WTC11 (cell line): ENCODE results near the gene PNPT1. TPM values are rescaled to one million over a fixed set of nuclear protein-coding genes. Genes with fewer than 3 reads are reported as not detected.

Source experiments
- AFF4 ChIP-seq: sonication (generic); formaldehyde crosslinking; IDR thresholded peaks from 2 replicates; pipeline ENCODE4 v1.8.1; 2023; ENCODE audit warnings: mild to moderate bottlenecking, missing genetic modification reagents, borderline replicate concordance
- ATF1 ChIP-seq: sonication (generic); formaldehyde crosslinking; IDR thresholded peaks from 2 replicates; pipeline ENCODE4 v1.8.1; 2023; ENCODE audit warnings: mild to moderate bottlenecking, moderate library complexity, missing genetic modification reagents
- CREB1 ChIP-seq: sonication (generic); formaldehyde crosslinking; IDR thresholded peaks from 2 replicates; pipeline ENCODE4 v1.8.0; 2023; ENCODE audit warnings: mild to moderate bottlenecking, missing genetic modification reagents
- EMX1 ChIP-seq: fragments of 250-450 bp; sonication (Bioruptor Pico); IDR thresholded peaks from 2 replicates; pipeline ENCODE4 v1.8.0; 2021; ENCODE audit warnings: mild to moderate bottlenecking
- ESRRA ChIP-seq: sonication (generic); formaldehyde crosslinking; IDR thresholded peaks from 2 replicates; pipeline ENCODE4 v1.8.1; 2022; ENCODE audit warnings: mild to moderate bottlenecking, missing genetic modification reagents, borderline replicate concordance
- FOXP4 ChIP-seq: sonication (generic); formaldehyde crosslinking; IDR thresholded peaks from 2 replicates; pipeline ENCODE4 v1.8.0; 2022; ENCODE audit warnings: mild to moderate bottlenecking, missing genetic modification reagents
- GTF2I ChIP-seq: fragments of 250-450 bp; sonication (Bioruptor Pico); conservative IDR thresholded peaks from 2 replicates; pipeline ENCODE4 v1.4.0; 2021; ENCODE audit warnings: mild to moderate bottlenecking
- IRF2 ChIP-seq: sonication (generic); formaldehyde crosslinking; IDR thresholded peaks from 2 replicates; pipeline ENCODE4 v1.8.0; 2022; ENCODE audit warnings: low read depth, missing genetic modification reagents, borderline replicate concordance
- KAT7 ChIP-seq: sonication (generic); formaldehyde crosslinking; IDR thresholded peaks from 2 replicates; pipeline ENCODE4 v1.8.1; 2023; ENCODE audit warnings: missing genetic modification reagents, mild to moderate bottlenecking, borderline replicate concordance
- MAX ChIP-seq: sonication (generic); formaldehyde crosslinking; IDR thresholded peaks from 2 replicates; pipeline ENCODE4 v1.8.0; 2022; ENCODE audit warnings: mild to moderate bottlenecking, missing genetic modification reagents
- MYBL2 ChIP-seq: sonication (generic); formaldehyde crosslinking; IDR thresholded peaks from 2 replicates; pipeline ENCODE4 v1.8.1; 2023; ENCODE audit warnings: mild to moderate bottlenecking, moderate library complexity, missing genetic modification reagents
- PRDM15 ChIP-seq: sonication (generic); formaldehyde crosslinking; IDR thresholded peaks from 2 replicates; pipeline ENCODE4 v1.8.0; 2022; ENCODE audit warnings: missing genetic modification reagents
- PRRX2 ChIP-seq: fragments of 250-450 bp; sonication (Bioruptor Pico); IDR thresholded peaks from 2 replicates; pipeline ENCODE4 v1.8.0; 2021; ENCODE audit warnings: mild to moderate bottlenecking
- RORB ChIP-seq: fragments of 250-450 bp; sonication (Bioruptor Pico); IDR thresholded peaks from 2 replicates; pipeline ENCODE4 v1.9.0; 2021; ENCODE audit warnings: mild to moderate bottlenecking
- SP1 ChIP-seq: sonication (generic); formaldehyde crosslinking; conservative IDR thresholded peaks from 2 replicates; pipeline ENCODE4 v1.8.1; 2022; ENCODE audit warnings: missing genetic modification reagents
- TP53 ChIP-seq: sonication (generic); formaldehyde crosslinking; IDR thresholded peaks from 2 replicates; pipeline ENCODE4 v1.8.1; 2023; ENCODE audit warnings: mild to moderate bottlenecking, missing genetic modification reagents
- ZNF121 ChIP-seq: sonication (generic); formaldehyde crosslinking; IDR thresholded peaks from 2 replicates; pipeline ENCODE4 v1.8.0; 2023; ENCODE audit warnings: missing genetic modification reagents
- ZNF423 ChIP-seq: fragments of 250-450 bp; sonication (Bioruptor Pico); IDR thresholded peaks from 2 replicates; pipeline ENCODE4 v2.1.2; 2022; ENCODE audit warnings: mild to moderate bottlenecking, moderate library complexity
- total RNA-seq: library from RNA; stranded (reverse); gene quantifications from 3 replicates; pipeline ENCODE4 v1.2.3, GENCODE V29; 2021
- TF ChIP-seq, protein P1 (sequence below): sonication (generic); formaldehyde crosslinking; conservative IDR thresholded peaks from 2 replicates; pipeline ENCODE4 v1.8.1; 2023; ENCODE audit warnings: mild to moderate bottlenecking, low read depth, missing genetic modification reagents, moderate library complexity
- TF ChIP-seq, protein P2 (sequence below): sonication (generic); formaldehyde crosslinking; IDR thresholded peaks from 2 replicates; pipeline ENCODE4 v1.8.0; 2022; ENCODE audit warnings: mild to moderate bottlenecking, missing genetic modification reagents

Gene PNPT1
- total RNA-seq, 1 experiment from 2014 or later, result 44.9 TPM

DNA sequence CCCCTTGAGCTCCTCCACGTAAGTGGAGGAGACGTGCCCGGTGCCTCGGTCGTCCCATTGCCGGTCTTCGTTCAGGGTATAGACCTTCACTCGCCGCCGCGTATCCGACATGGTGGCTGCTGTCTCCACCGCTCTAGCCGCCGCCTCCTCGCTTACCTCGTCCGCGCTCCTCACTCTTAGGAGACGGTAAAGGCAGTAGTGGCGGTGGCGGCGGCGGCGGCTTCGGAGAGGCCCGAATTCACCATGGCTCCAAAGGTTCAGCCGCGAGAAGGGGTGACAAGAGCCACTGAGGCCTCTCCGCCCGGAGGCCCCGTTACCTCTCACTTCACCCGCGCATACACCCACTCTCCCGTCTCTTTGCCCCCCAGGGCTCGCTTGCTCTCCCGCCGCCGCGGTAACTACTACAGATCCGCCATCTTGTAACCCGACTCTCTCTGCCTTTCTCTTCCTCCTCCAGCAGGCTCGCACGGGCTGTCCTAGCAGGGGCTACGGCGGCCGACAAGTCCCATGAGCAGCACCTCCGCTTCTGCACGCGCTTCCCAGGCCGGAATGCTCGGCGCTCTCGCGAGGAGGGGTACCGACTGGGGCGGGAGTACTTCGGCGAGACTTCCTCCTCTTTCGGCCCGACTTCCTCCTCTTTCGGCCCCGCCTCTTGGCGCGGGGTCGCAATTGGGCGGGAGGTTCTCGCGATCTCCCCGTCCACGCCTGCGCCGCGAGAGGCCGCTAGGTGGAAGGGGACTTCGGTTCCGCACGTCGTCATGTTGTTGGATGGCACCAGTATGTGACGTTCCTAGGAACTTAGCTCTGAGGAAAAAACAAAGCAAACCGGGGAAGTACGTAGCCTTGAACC lies 76.2 kb downstream of the PNPT1 start, which contains the start of gene PPP4R3B (continued):
- TF ChIP-seq AFF4 (no peak; the same call in 1 of the 2 replicates), PRRX2 (no peak), CREB1 (CRISPR knock-in tag) (no peak), MAX (CRISPR knock-in tag) (peak; percentile 95), RORB (CRISPR knock-in tag) (no peak), ESRRA (CRISPR knock-in tag) (peak; percentile 76; the same call in 1 of the 2 replicates), TP53 (CRISPR knock-in tag) (no peak; the same call in 1 of the 2 replicates), PRDM15 (no peak), FOXP4 (peak; percentile 50), KAT7 (CRISPR knock-in tag) (0 out of 2 replicates have a peak, but pooled peaks have one; percentile 53), ATF1 (no peak), ZNF423 (no peak), SP1 (CRISPR knock-in tag) (peak; percentile 95), MYBL2 (CRISPR knock-in tag) (0 out of 2 replicates have a peak, but pooled peaks have one; percentile 24), ZNF121 (CRISPR knock-in tag) (no peak), GTF2I (CRISPR knock-in tag) (no peak), EMX1 (CRISPR knock-in tag) (no peak), IRF2 (no peak)
- TF ChIP-seq, protein P1, sequence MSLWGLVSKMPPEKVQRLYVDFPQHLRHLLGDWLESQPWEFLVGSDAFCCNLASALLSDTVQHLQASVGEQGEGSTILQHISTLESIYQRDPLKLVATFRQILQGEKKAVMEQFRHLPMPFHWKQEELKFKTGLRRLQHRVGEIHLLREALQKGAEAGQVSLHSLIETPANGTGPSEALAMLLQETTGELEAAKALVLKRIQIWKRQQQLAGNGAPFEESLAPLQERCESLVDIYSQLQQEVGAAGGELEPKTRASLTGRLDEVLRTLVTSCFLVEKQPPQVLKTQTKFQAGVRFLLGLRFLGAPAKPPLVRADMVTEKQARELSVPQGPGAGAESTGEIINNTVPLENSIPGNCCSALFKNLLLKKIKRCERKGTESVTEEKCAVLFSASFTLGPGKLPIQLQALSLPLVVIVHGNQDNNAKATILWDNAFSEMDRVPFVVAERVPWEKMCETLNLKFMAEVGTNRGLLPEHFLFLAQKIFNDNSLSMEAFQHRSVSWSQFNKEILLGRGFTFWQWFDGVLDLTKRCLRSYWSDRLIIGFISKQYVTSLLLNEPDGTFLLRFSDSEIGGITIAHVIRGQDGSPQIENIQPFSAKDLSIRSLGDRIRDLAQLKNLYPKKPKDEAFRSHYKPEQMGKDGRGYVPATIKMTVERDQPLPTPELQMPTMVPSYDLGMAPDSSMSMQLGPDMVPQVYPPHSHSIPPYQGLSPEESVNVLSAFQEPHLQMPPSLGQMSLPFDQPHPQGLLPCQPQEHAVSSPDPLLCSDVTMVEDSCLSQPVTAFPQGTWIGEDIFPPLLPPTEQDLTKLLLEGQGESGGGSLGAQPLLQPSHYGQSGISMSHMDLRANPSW (CRISPR knock-in tag), result no peak
- TF ChIP-seq, protein P2, sequence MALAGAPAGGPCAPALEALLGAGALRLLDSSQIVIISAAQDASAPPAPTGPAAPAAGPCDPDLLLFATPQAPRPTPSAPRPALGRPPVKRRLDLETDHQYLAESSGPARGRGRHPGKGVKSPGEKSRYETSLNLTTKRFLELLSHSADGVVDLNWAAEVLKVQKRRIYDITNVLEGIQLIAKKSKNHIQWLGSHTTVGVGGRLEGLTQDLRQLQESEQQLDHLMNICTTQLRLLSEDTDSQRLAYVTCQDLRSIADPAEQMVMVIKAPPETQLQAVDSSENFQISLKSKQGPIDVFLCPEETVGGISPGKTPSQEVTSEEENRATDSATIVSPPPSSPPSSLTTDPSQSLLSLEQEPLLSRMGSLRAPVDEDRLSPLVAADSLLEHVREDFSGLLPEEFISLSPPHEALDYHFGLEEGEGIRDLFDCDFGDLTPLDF (CRISPR knock-in tag), result no peak
